ENCODE results near the gene OR6M1. TPM values are rescaled to one million over a fixed set of nuclear protein-coding genes. Genes with fewer than 3 reads are reported as not detected.

OR6M1 gene
- total RNA-seq, 4 donors from 2014 or later = not detected

- Histone ChIP-seq H3K36me3 (no peaks in the 10 kb centered on the region), H3K4me3 (no peak overlapping the region), H3K4me1 (no peaks in the 10 kb centered on the region), H3K27ac (no peak overlapping the region), H3K9me3 (no peaks in the 10 kb centered on the region), H3K27me3 (peaks cover 3% of the 10 kb centered on the region)
- TF ChIP-seq POLR2A (IDR thresholded peaks at IDR 0.05) (no peak), EP300 (IDR thresholded peaks at IDR 0.05) (no peak), CTCF (IDR thresholded peaks at IDR 0.05) (no peak), POLR2AphosphoS5 (IDR thresholded peaks at IDR 0.05) (no peak)
- no peak for ATAC-seq
- WGBS, 2 donors (ENCODE audit: low coverage in 1 of 2) = 81 to 85% methylated on average over 3 to 5 of the region's 5 CpGs
Measured at GRCh38 chr11:123839131-123839530, 33.0 kb upstream of the OR6M1 start.

DNA sequence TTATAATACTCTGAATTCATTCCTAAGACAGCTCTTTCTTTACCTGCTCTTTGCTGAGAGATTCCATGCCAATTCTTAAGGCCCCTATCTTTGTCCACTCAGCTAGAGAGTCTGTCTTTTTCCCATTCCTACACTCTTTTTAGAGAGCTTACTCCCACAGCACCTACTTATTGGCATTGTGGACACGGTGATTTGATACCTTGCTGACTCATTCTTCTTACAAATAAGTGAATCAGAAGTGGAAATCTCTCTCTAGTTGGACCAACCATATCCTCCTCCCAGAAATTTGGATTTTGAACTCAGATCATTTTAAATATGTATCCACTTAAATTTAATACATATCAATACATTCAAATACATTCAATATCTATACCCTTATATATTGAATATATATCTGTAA lies 32.5 kb upstream of the OR6M1 start:
- no peaks in the 10 kb centered on the region for H3K36me3 ChIP-seq
- 65 to 67% methylated on average over 1 of the region's 1 CpG for WGBS, 2 donors (ENCODE audit: low coverage in 1 of 2)
- TF ChIP-seq POLR2A (IDR thresholded peaks at IDR 0.05) (no peak), CTCF (IDR thresholded peaks at IDR 0.05) (no peak), EP300 (IDR thresholded peaks at IDR 0.05) (no peak), POLR2AphosphoS5 (IDR thresholded peaks at IDR 0.05) (no peak)
- H3K4me1 ChIP-seq = no peaks in the 10 kb centered on the region
- peaks cover 3% of the 10 kb centered on the region for H3K27me3 ChIP-seq
- no peaks in the 10 kb centered on the region for H3K9me3 ChIP-seq
- H3K27ac ChIP-seq = no peak overlapping the region
- no peak overlapping the region for H3K4me3 ChIP-seq
- ATAC-seq = no peak

DNA sequence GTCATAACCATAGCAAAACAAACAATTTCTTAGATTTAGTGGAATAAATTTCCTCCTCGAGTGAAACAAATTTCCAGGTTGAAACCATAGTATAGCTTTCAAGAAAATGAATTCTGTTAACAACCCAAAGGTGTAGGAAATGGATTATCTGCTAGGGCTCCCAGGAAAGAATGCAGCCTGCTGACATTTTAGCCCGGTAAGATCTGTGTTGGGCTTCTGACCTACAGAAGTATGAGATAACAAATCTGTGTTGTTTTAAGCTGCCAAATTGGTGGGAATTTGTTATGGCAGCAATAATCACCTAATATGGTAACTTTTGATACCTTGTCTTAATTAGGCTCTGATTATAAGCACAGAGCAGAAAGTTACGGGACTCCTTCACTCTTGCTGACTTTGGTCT lies 32.0 kb upstream of the OR6M1 start:
- H3K4me1 ChIP-seq = no peaks in the 10 kb centered on the region
- H3K27me3 ChIP-seq = peaks cover 3% of the 10 kb centered on the region
- TF ChIP-seq POLR2AphosphoS5 (IDR thresholded peaks at IDR 0.05) (no peak), EP300 (IDR thresholded peaks at IDR 0.05) (no peak), CTCF (IDR thresholded peaks at IDR 0.05) (no peak), POLR2A (IDR thresholded peaks at IDR 0.05) (no peak)
- H3K27ac ChIP-seq = no peak overlapping the region
- no peaks in the 10 kb centered on the region for H3K36me3 ChIP-seq
- no peaks in the 10 kb centered on the region for H3K9me3 ChIP-seq
- 16 to 17% methylated on average over 3 of the region's 3 CpGs for WGBS, 2 donors (ENCODE audit: low coverage in 1 of 2)
- ATAC-seq = no peak
- H3K4me3 ChIP-seq = no peak overlapping the region

DNA sequence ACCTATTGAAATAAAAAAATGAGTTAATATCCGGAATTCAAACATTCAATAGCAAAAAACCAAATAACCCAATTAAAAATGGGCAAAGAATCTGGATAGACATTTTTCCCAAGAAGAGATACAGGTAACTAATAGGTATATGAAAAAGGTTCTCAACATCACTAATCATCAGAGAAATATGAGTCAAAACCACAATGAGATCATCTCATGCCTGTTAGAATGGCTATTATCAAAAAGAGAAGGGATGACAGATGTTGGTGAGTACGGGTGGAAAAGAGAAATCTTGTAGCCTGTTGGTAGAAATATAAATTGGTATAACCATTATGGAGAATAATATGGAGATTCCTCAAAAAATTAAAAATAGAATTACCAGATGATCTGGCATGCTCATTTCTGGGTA lies 26.9 kb upstream of the OR6M1 start:
- no peaks in the 10 kb centered on the region for H3K9me3 ChIP-seq
- no peak for TF ChIP-seq POLR2AphosphoS5 (IDR thresholded peaks at IDR 0.05)
- TF ChIP-seq CTCF (IDR thresholded peaks at IDR 0.05) = no peak
- no peak for TF ChIP-seq POLR2A (IDR thresholded peaks at IDR 0.05)
- no peak for TF ChIP-seq EP300 (IDR thresholded peaks at IDR 0.05)
- H3K36me3 ChIP-seq = no peaks in the 10 kb centered on the region
- H3K4me1 ChIP-seq = no peaks in the 10 kb centered on the region
- no peak for ATAC-seq
- H3K4me3 ChIP-seq = no peak overlapping the region
- 77 to 86% methylated on average over 2 of the region's 2 CpGs for WGBS, 2 donors (ENCODE audit: low coverage in 1 of 2)
- no peak overlapping the region for H3K27ac ChIP-seq
- peaks cover 7% of the 10 kb centered on the region for H3K27me3 ChIP-seq

DNA sequence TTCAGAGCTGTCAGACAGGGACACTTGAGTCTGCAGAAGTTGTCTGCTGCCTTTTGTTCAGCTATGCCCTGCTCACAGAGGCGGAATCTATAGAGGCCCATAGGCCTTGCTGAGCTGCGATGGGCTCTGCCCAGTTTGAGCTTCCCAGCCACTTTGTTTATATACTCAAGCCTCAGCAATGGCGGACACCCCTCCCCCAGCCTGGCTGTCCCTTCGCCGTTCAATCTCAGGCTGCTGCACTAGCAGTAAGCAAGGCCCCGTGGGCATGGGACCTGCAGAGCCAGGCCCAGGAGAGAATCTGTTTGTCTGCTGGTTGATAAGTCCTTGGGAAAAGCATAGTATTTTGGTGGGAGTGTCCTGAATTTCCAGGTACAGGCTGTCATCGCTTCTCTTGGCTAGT lies 23.6 kb upstream of the OR6M1 start:
- no peak for ATAC-seq
- WGBS, 2 donors (ENCODE audit: low coverage in 1 of 2) = 76 to 100% methylated on average over 1 to 4 of the region's 7 CpGs
- peaks cover 7% of the 10 kb centered on the region for H3K27me3 ChIP-seq
- no peak overlapping the region for H3K27ac ChIP-seq
- no peaks in the 10 kb centered on the region for H3K9me3 ChIP-seq
- H3K36me3 ChIP-seq = no peaks in the 10 kb centered on the region
- TF ChIP-seq POLR2AphosphoS5 (IDR thresholded peaks at IDR 0.05) (no peak), CTCF (IDR thresholded peaks at IDR 0.05) (no peak), POLR2A (IDR thresholded peaks at IDR 0.05) (no peak), EP300 (IDR thresholded peaks at IDR 0.05) (no peak)
- no peaks in the 10 kb centered on the region for H3K4me1 ChIP-seq
- H3K4me3 ChIP-seq = no peak overlapping the region

Measured in gastroesophageal sphincter (tissue), 4 donors.